Posterior cingulate gyrus (tissue), 11 donors: ENCODE results near the gene JAML.

ENCODE experiments used
- DNase-seq, 10 donors: peaks; one replicate each; pipeline versions ENCODE4 v3.0.0 to v3.0.0-alpha.2; 2020 to 2021; ENCODE audit warnings: mixed read lengths in 3 of 10
- intact Hi-C: fragments of 100-400 bp; cut with DNase I; formaldehyde crosslinking; loops from one replicate; pipeline ENCODE4 v1.15.1; 2023

The JAML gene

GRCh38 chr11:118224511-118225188 lies at the start of gene JAML:
JAML (minus strand) TSS chr11:118225011; CDS start chr11:118214866, 10,145 bp downstream.
- no peak for DNase-seq
- intact Hi-C loops = no loop called here

- DNase-seq = no peak
- intact Hi-C loops = no loop called here
Measured at GRCh38 chr11:118274186-118274585, 49.4 kb upstream of the JAML start.

GRCh38 chr11:118272001-118272400 lies 47.2 kb upstream of the JAML start:
- intact Hi-C loops = no loop called here
- no peak for DNase-seq

GRCh38 chr11:118267486-118267885 lies 42.7 kb upstream of the JAML start:
- intact Hi-C loops = no loop called here
- no peak for DNase-seq

GRCh38 chr11:118265954-118266353 lies 41.1 kb upstream of the JAML start:
- intact Hi-C loops = no loop called here
- no peak for DNase-seq

- no peak for DNase-seq
- intact Hi-C loops = no loop called here
Measured at GRCh38 chr11:118264569-118265465, 40.0 kb upstream of the JAML start.

- no peak for DNase-seq
- intact Hi-C loops = no loop called here
Measured at GRCh38 chr11:118263695-118264568, 39.1 kb upstream of the JAML start, which contains the start of gene MPZL2. MPZL2 (minus strand) TSS chr11:118264297; CDS start chr11:118264153, 144 bp downstream.

GRCh38 chr11:118263112-118263511 lies 38.3 kb upstream of the JAML start:
- no peak for DNase-seq
- intact Hi-C loops = no loop called here

GRCh38 chr11:118260353-118260752 lies 35.5 kb upstream of the JAML start:
- intact Hi-C loops = no loop called here
- no peak for DNase-seq

GRCh38 chr11:118259138-118259537 lies 34.3 kb upstream of the JAML start:
- no peak for DNase-seq
- intact Hi-C loops = no loop called here

- no peak for DNase-seq
- intact Hi-C loops = no loop called here
Measured at GRCh38 chr11:118258410-118258809, 33.6 kb upstream of the JAML start.

- DNase-seq = no peak
- intact Hi-C loops = no loop called here
Measured at GRCh38 chr11:118252688-118253087, 27.9 kb upstream of the JAML start.

GRCh38 chr11:118251858-118252652 lies 27.2 kb upstream of the JAML start, which contains the start of gene MPZL3:
MPZL3 (minus strand) TSS chr11:118252365; CDS start chr11:118252294, 71 bp downstream.
- intact Hi-C loops = no loop called here
- peak; percentile 23 to 91 (median 54) for DNase-seq

GRCh38 chr11:118247041-118247440 lies 22.2 kb upstream of the JAML start:
- no peak for DNase-seq
- intact Hi-C loops = no loop called here

- intact Hi-C loops = no loop called here
Measured at GRCh38 chr11:118245936-118246562, 21.2 kb upstream of the JAML start.

GRCh38 chr11:118243993-118244762 lies 19.4 kb upstream of the JAML start:
- no peak for DNase-seq
- intact Hi-C loops = no loop called here

More at GRCh38 chr11:118245936-118246562, 21.2 kb upstream of the JAML start:
- DNase-seq = no peak

GRCh38 chr11:118243161-118243560 lies 18.4 kb upstream of the JAML start:
- DNase-seq = no peak
- intact Hi-C loops = no loop called here

- no peak for DNase-seq
- intact Hi-C loops = no loop called here
Measured at GRCh38 chr11:118241764-118242098, 16.9 kb upstream of the JAML start.
